ENCODE results near the gene CPNE2. TPM values are rescaled to one million over a fixed set of nuclear protein-coding genes. Genes with fewer than 3 reads are reported as not detected.
A peak's percentile ranks its signal among the peaks of the same experiment; 100 is the strongest.
"Not testable (repeated sequence)": the region's sequence is repeated elsewhere in the genome, so short reads cannot be mapped to it uniquely, and the experiment has no call there.

The CPNE2 gene
- total RNA-seq, 6 donors from 2014 or later, result 39.4 to 58.7 (median 53.1) TPM

DNA sequence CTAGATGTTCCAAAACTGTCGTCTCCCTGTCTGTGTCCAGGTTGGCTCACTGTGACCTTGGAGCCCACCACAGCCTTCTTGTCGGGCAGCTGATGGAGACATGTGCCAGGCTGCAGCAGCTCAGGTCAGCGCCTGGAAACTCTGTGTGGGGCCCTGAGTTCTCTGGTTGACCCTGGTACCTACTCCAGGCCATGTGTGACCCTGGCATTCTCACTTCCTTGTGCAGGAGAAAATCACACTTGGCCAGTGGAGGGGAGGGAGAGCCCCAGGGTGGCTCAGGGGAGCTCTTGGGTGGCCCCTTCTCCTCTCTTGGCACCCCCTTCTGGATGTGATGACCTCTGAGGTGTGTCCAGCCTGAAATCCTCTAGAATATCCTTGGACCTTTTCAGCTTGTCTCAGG lies 25.0 kb upstream of the CPNE2 start:
- H3K27ac ChIP-seq, result no peak overlapping the region
- TF ChIP-seq POLR2AphosphoS5 (IDR thresholded peaks at IDR 0.05), result no peak
- TF ChIP-seq POLR2A (IDR thresholded peaks at IDR 0.05), result no peak
- TF ChIP-seq, protein P1, sequence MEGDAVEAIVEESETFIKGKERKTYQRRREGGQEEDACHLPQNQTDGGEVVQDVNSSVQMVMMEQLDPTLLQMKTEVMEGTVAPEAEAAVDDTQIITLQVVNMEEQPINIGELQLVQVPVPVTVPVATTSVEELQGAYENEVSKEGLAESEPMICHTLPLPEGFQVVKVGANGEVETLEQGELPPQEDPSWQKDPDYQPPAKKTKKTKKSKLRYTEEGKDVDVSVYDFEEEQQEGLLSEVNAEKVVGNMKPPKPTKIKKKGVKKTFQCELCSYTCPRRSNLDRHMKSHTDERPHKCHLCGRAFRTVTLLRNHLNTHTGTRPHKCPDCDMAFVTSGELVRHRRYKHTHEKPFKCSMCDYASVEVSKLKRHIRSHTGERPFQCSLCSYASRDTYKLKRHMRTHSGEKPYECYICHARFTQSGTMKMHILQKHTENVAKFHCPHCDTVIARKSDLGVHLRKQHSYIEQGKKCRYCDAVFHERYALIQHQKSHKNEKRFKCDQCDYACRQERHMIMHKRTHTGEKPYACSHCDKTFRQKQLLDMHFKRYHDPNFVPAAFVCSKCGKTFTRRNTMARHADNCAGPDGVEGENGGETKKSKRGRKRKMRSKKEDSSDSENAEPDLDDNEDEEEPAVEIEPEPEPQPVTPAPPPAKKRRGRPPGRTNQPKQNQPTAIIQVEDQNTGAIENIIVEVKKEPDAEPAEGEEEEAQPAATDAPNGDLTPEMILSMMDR (IDR thresholded peaks at IDR 0.05), result no peak
- TF ChIP-seq EP300 (IDR thresholded peaks at IDR 0.05), result no peak
- DNase-seq, result no peak
- H3K9me3 ChIP-seq, result no peaks in the 10 kb centered on the region
- 95 to 100% methylated on average over 1 to 3 of the region's 3 CpGs for WGBS, 2 donors
- peaks cover 0 to 32% (median 10%) of the 10 kb centered on the region in 4 donors for H3K36me3 ChIP-seq
- no peak overlapping the region for H3K4me3 ChIP-seq
- ATAC-seq (ENCODE audit: low FRiP score in 2 of 2), result no peak
- peaks cover 0 to 3% (median 0%) of the 10 kb centered on the region in 4 donors for H3K4me1 ChIP-seq
- no peaks in the 10 kb centered on the region for H3K27me3 ChIP-seq

DNA sequence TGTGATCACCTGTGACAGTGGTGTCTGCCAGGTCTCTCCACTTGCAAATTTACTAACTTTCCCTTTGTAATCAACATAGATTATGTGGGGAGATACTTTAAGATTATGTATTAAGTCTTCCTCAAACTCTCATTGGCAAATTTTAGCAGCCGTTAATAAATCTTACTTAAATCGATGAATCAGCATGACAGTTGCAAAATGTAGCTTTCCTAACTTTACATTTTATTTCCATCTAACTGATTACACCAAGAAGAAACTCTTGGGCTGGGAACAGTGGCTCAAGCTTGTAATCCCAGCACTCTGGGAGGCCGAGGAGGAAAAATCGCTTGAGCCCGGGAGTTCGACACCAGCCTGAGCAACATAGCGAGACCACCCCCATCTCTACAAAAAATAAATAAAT lies 23.3 kb upstream of the CPNE2 start:
- Histone ChIP-seq H3K36me3 (peaks cover 0 to 34% (median 10%) of the 10 kb centered on the region in 4 donors), H3K9me3 (no peaks in the 10 kb centered on the region), H3K4me3 (no peak overlapping the region), H3K27ac (no peak overlapping the region), H3K27me3 (no peaks in the 10 kb centered on the region), H3K4me1 (peaks cover 0 to 3% (median 0%) of the 10 kb centered on the region in 4 donors)
- TF ChIP-seq POLR2A (IDR thresholded peaks at IDR 0.05) (no peak), POLR2AphosphoS5 (IDR thresholded peaks at IDR 0.05) (no peak), EP300 (IDR thresholded peaks at IDR 0.05) (no peak)
- TF ChIP-seq, protein P1 (IDR thresholded peaks at IDR 0.05), result no peak
- DNase-seq (no peak), ATAC-seq (ENCODE audit: low FRiP score in 2 of 2) (no peak)
- WGBS, 2 donors, result 84 to 87% methylated on average over 7 of the region's 7 CpGs

DNA sequence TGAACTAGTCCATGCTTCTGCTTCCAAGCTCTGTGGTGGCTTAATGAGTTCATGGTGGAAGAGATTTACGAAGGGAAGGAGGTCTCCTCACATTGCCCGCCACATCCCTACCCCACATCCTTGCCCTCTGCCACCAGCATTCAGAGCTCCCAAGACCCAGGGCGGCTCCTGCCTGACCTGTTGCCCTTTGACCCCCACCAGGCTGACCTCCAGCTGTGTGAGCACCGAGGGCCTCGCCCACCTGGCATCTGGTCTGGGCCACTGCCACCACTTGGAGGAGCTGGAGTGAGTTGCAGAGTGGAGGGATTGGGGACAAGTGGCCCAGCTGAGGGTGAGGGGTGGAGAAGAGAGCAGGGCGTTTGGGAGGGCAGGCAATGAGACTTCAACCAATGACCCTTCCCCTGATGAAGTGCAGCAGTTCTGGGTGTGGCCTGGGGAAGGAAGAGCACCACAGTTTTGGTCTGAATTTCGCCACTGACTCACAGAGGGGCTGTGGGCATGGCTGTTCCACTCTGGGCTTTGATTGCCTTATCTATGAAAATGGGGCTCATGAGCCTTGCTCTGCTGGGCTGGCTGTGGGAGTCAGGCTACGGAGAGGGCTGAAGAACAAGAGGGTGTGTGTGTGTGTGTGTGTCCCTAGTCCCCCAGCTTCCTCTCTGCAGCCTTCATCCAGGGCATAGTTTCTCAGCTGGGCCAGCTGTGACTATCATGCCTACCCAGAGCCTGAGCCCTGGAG lies 22.6 kb upstream of the CPNE2 start:
- Histone ChIP-seq H3K4me1 (peaks cover 0 to 3% (median 0%) of the 10 kb centered on the region in 4 donors), H3K27me3 (no peaks in the 10 kb centered on the region), H3K27ac (peak overlapping the region in 1 of 4 donors; percentile 33), H3K36me3 (peaks cover 0 to 40% (median 10%) of the 10 kb centered on the region in 4 donors), H3K9me3 (no peaks in the 10 kb centered on the region), H3K4me3 (no peak overlapping the region)
- DNase-seq (no peak), ATAC-seq (ENCODE audit: low FRiP score in 2 of 2) (no peak)
- TF ChIP-seq EP300 (IDR thresholded peaks at IDR 0.05) (no peak), POLR2A (IDR thresholded peaks at IDR 0.05) (no peak)
- TF ChIP-seq, protein P1 (IDR thresholded peaks at IDR 0.05), result no peak
- WGBS, 2 donors, result 71 to 79% methylated on average over 7 to 8 of the region's 8 CpGs

DNA sequence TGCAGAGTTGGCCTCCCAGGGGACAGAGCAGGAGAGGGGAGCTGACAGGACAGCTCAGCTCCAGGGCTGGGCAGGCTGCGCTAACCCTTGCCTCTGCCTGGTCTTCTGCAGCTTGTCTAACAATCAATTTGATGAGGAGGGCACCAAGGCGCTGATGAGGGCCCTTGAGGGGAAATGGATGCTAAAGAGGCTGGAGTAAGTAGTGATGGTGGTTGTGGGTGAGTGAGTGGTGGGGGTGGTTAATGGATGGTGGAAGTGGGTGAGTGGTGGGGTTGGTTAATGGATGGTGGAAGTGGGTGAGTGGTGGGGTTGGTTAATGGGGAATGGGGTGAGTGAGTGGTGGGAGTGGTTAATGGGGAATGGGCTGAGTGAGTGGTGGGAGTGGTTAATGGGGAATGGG lies 22.0 kb upstream of the CPNE2 start:
- no peaks in the 10 kb centered on the region for H3K9me3 ChIP-seq
- ATAC-seq (ENCODE audit: low FRiP score in 2 of 2) (no peak), DNase-seq (no peak)
- peaks cover 0 to 3% (median 0%) of the 10 kb centered on the region in 4 donors for H3K4me1 ChIP-seq
- H3K36me3 ChIP-seq, result peaks cover 0 to 46% (median 10%) of the 10 kb centered on the region in 4 donors
- WGBS, 2 donors, result 98 to 99% methylated on average over 2 of the region's 2 CpGs
- H3K27me3 ChIP-seq, result no peaks in the 10 kb centered on the region
- no peak overlapping the region for H3K4me3 ChIP-seq
- no peak for TF ChIP-seq POLR2AphosphoS5 (IDR thresholded peaks at IDR 0.05)
- TF ChIP-seq POLR2A (IDR thresholded peaks at IDR 0.05), result no peak
- no peak for TF ChIP-seq EP300 (IDR thresholded peaks at IDR 0.05)
- TF ChIP-seq, protein P1 (IDR thresholded peaks at IDR 0.05), result no peak
- H3K27ac ChIP-seq, result no peak overlapping the region

DNA sequence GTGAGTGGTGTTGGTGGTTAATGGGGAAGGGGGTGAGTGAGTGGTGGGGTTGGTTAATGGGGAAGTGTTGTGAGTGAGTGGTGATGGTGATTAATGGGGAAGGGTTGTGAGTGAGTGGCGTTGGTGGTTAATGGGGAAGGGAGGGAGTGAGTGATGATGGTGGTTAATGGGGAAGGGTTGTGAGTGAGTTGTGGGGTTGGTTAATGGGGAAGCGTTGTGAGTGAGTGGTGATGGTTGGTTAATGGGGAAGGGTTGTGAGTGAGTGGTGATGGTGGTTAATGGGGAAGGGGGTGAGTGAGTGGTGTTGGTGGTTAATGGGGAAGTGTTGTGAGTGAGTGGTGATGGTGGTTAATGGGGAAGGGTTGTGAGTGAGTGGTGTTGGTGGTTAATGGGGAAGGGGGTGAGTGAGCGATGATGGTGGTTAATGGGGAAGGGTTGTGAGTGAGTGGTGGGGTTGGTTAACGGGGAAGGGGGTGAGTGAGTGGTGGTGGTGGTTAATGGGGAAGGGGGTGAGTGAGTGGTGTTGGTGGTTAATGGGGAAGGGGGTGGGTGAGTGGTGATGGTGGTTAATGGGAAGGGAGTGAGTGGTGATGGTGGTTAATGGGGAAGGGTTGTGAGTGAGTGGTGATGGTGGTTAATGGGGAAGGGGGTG lies 21.2 kb upstream of the CPNE2 start:
- not testable (repeated sequence) for H3K4me1 ChIP-seq; DNase-seq; H3K27me3 ChIP-seq; H3K4me3 ChIP-seq; H3K27ac ChIP-seq; H3K9me3 ChIP-seq; ATAC-seq (ENCODE audit: low FRiP score in 2 of 2)
- 67 to 78% methylated on average over 4 of the region's 4 CpGs for WGBS, 2 donors
- peaks cover 0 to 54% (median 8%) of the 10 kb centered on the region in 4 donors for H3K36me3 ChIP-seq

All from upper lobe of left lung (tissue), 6 donors.